GM12878 (cell line): ENCODE results near the gene KLHL22. TPM values are rescaled to one million over a fixed set of nuclear protein-coding genes. Genes with fewer than 3 reads are reported as not detected.

Experiments used
- ATAC-seq: fragments of 200-7000 bp; cut with Tn5 transposase; 3 replicates; pipeline ENCODE4 v1.9.1; 2020; ENCODE audit warnings: mild to moderate bottlenecking, moderate library complexity
- BruUV-seq: library from RNA; stranded (reverse); fragments of 400-500 nt; replicated peaks from 2 replicates; lab custom pipeline; 2021; lab: Mats Ljungman, UMichigan
- CTCF ChIA-PET: fragments of 300-600 bp; sonication (Branson Sonifier 250); formaldehyde crosslinking; extraction: SDS; loops from one replicate; lab custom pipeline; 2021; ENCODE audit warnings: inconsistent platforms; lab: Yijun Ruan, JAX
- POLR2A ChIA-PET: fragments of 350-600 bp; formaldehyde crosslinking; extraction: SDS; loops from one replicate; lab custom pipeline; 2021; ENCODE audit warnings: inconsistent platforms; lab: Charles Lee
- RAD21 ChIA-PET: fragments of 300-600 bp; sonication (Branson Sonifier 250); formaldehyde crosslinking; loops from one replicate; lab custom pipeline; 2023; ENCODE audit warnings: antibody characterized with exemption; ENCODE audit not compliant: unreplicated experiment; lab: Charles Lee
- SMC1A ChIA-PET: fragments of 300-600 bp; sonication (Branson Sonifier 250); formaldehyde crosslinking; loops from one replicate; lab custom pipeline; 2023; ENCODE audit not compliant: unreplicated experiment, uncharacterized antibody; lab: Charles Lee
- DNase-seq: peaks from one replicate; pipeline ENCODE4 v3.0.0-alpha.2; 2011; ENCODE audit warnings: low read depth, low spot score
- FAIRE-seq: peaks from 3 replicates; lab custom pipeline; 2011; peaks lifted over from hg19 to GRCh38; lab: Jason Lieb, UNC
- H2AFZ ChIP-seq: 2 replicates; pipeline ENCODE4 v1.6.0; 2011; ENCODE audit warnings: low read depth, low read length, control low read depth; ENCODE audit not compliant: control insufficient read depth
- H3K27ac ChIP-seq: 2 replicates; pipeline ENCODE4 v1.5.1; 2011; ENCODE audit warnings: control low read depth; ENCODE audit not compliant: control insufficient read depth, insufficient read depth
- H3K27me3 ChIP-seq, 2 experiments: replicated peaks in 1 of 2; 2 replicates each; pipeline versions ENCODE4 v1.6.0 to v1.6.1; 2011; ENCODE audit warnings: low read length in 1 of 2; ENCODE audit not compliant: control insufficient read depth in 2 of 2, insufficient read depth in 2 of 2
- H3K36me3 ChIP-seq, 2 experiments: 2 replicates each; pipeline ENCODE4 v1.5.1; 2011; ENCODE audit warnings: low read length in 1 of 2; ENCODE audit not compliant: control insufficient read depth in 2 of 2, insufficient read depth in 2 of 2
- H3K4me1 ChIP-seq: 2 replicates; pipeline ENCODE4 v1.6.1; 2011; ENCODE audit warnings: mild to moderate bottlenecking, low read length, moderate library complexity, mixed read lengths; ENCODE audit not compliant: control insufficient read depth, insufficient read depth
- H3K4me2 ChIP-seq: 2 replicates; pipeline ENCODE4 v1.6.0; 2011; ENCODE audit warnings: control low read depth; ENCODE audit not compliant: control insufficient read depth, insufficient read depth
- H3K4me3 ChIP-seq: fragments of 200-600 bp; sonication (generic); 2 replicates; pipeline ENCODE4 v1.5.1; 2016
- H3K79me2 ChIP-seq: 2 replicates; pipeline ENCODE4 v1.6.0; 2011; ENCODE audit warnings: low read length; ENCODE audit not compliant: control insufficient read depth, insufficient read depth
- H3K9ac ChIP-seq: 2 replicates; pipeline ENCODE4 v1.8.0; 2011; ENCODE audit warnings: low read length, control low read depth, mixed read lengths; ENCODE audit not compliant: control insufficient read depth, insufficient read depth
- H3K9me3 ChIP-seq: replicated peaks from 3 replicates; pipeline ENCODE4 v1.5.1; 2011; ENCODE audit warnings: mild to moderate bottlenecking, low read length; ENCODE audit not compliant: control insufficient read depth, insufficient read depth
- H4K20me1 ChIP-seq: 2 replicates; pipeline ENCODE4 v1.6.0; 2011; ENCODE audit not compliant: control insufficient read depth, insufficient read depth
- BACH1 ChIP-seq: fragments of 450-650 bp; IDR thresholded peaks from 2 replicates; pipeline ENCODE4 v1.6.1; 2017; ENCODE audit warnings: mild to moderate bottlenecking, borderline replicate concordance
- BMI1 ChIP-seq: fragments of 450-650 bp; IDR thresholded peaks from 2 replicates; pipeline ENCODE4 v1.6.1; 2016; ENCODE audit warnings: mild to moderate bottlenecking, moderate library complexity, borderline replicate concordance
- CEBPB ChIP-seq, 2 experiments: fragments of 150-350 bp in 1 of 2; IDR thresholded peaks; 2 replicates each; pipeline ENCODE4 v1.6.1; 2012 to 2014; ENCODE audit warnings: low read depth in 2 of 2, low read length in 2 of 2, borderline replicate concordance in 1 of 2, inconsistent platforms in 1 of 2
- CHD4 ChIP-seq: fragments of 200-600 bp; sonication (generic); IDR thresholded peaks from 2 replicates; pipeline ENCODE4 v1.6.1; 2016; ENCODE audit warnings: mild to moderate bottlenecking
- FOS ChIP-seq: IDR thresholded peaks from 3 replicates; pipeline ENCODE4 v1.6.1; 2011; ENCODE audit warnings: borderline replicate concordance; ENCODE audit not compliant: insufficient read length; ENCODE audit errors: extremely low read depth
- NBN ChIP-seq: fragments of 450-650 bp; IDR thresholded peaks from 2 replicates; pipeline ENCODE4 v1.6.1; 2016
- NFXL1 ChIP-seq: fragments of 450-650 bp; IDR thresholded peaks from 2 replicates; pipeline ENCODE4 v1.6.1; 2017; ENCODE audit warnings: antibody characterized with exemption, mild to moderate bottlenecking, borderline replicate concordance
- NFYB ChIP-seq: IDR thresholded peaks from 2 replicates; pipeline ENCODE4 v1.6.1; 2011; ENCODE audit warnings: low read depth, mild to moderate bottlenecking, low read length, improper control_type of control experiment, moderate library complexity; ENCODE audit not compliant: insufficient read depth
- WRNIP1 ChIP-seq: IDR thresholded peaks from 2 replicates; pipeline ENCODE4 v1.6.1; 2011; ENCODE audit warnings: low read depth, low read length, improper control_type of control experiment, borderline replicate concordance
- ZNF207 ChIP-seq: fragments of 450-650 bp; IDR thresholded peaks from 2 replicates; pipeline ENCODE4 v1.6.1; 2014; ENCODE audit warnings: antibody characterized with exemption, mild to moderate bottlenecking, borderline replicate concordance
- ZSCAN29 ChIP-seq: fragments of 450-650 bp; IDR thresholded peaks from 2 replicates; pipeline ENCODE4 v1.6.1; 2017; ENCODE audit warnings: mild to moderate bottlenecking, moderate library complexity
- ZZZ3 ChIP-seq: IDR thresholded peaks from 2 replicates; pipeline ENCODE4 v1.6.1; 2011; ENCODE audit warnings: low read depth; ENCODE audit not compliant: control insufficient read depth, insufficient read length
- WGBS: methylation state at CpG from one replicate; pipeline ENCODE4 v1.1.6; 2016; ENCODE audit warnings: low lambda C conversion rate; ENCODE audit not compliant: insufficient replicate concordance, insufficient coverage; ENCODE audit errors: missing lambda C conversion rate; 5-methylcytosine and 5-hydroxymethylcytosine counted together
- in situ Hi-C: fragments of 300-500 bp; cut with MboI; formaldehyde crosslinking; loops from 9 replicates; pipeline ENCODE4 v1.14.3; 2018; ENCODE audit warnings: mixed read lengths
- intact Hi-C: fragments of 100-400 bp; cut with micrococcal nuclease; formaldehyde crosslinking; loops from one replicate; pipeline ENCODE4 v1.14.2; 2022; ENCODE audit not compliant: unreplicated experiment
- polyA plus RNA-seq, 11 experiments: library from polyadenylated mRNA; depleted of rRNA in 4 of 11; unstranded in 6 of 11; stranded (reverse) in 5 of 11; fragments of >200 nt; fragmentation: Nextera tagmentation in 4 of 11; fragmentation: Illumina TruSeq in 1 of 11; extraction: Ambion mirVana in 4 of 11; extraction: Trizol in 1 of 11; gene quantifications; 1 replicate in 1 of 11; 2 replicates in 10 of 11; pipeline versions ENCODE4 v1.2.1 to v1.2.3, GENCODE V29; 2011 to 2016; ENCODE audit warnings: inconsistent platforms in 2 of 11, missing spikeins in 2 of 11, low read depth in 1 of 11
- total RNA-seq, 4 experiments: library from RNA; depleted of rRNA in 3 of 4; stranded (reverse); fragments of >200 nt in 3 of 4; fragmentation: Illumina TruSeq in 1 of 4; extraction: Trizol in 1 of 4; gene quantifications; 2 replicates each; pipeline versions ENCODE4 v1.2.1 to v1.2.3, GENCODE V29; 2013 to 2021
- TF ChIP-seq, protein P1 (sequence below): IDR thresholded peaks from 2 replicates; pipeline ENCODE4 v1.6.1; 2011; ENCODE audit warnings: low read depth, low read length, improper control_type of control experiment, borderline replicate concordance

KLHL22 gene
- total and polyA plus RNA-seq, 10 of the 15 experiments (the other 5 are each of a cell fraction or from before 2014, with no cell fraction given): 0.06 to 22.1 (median 14.2) TPM

DNA sequence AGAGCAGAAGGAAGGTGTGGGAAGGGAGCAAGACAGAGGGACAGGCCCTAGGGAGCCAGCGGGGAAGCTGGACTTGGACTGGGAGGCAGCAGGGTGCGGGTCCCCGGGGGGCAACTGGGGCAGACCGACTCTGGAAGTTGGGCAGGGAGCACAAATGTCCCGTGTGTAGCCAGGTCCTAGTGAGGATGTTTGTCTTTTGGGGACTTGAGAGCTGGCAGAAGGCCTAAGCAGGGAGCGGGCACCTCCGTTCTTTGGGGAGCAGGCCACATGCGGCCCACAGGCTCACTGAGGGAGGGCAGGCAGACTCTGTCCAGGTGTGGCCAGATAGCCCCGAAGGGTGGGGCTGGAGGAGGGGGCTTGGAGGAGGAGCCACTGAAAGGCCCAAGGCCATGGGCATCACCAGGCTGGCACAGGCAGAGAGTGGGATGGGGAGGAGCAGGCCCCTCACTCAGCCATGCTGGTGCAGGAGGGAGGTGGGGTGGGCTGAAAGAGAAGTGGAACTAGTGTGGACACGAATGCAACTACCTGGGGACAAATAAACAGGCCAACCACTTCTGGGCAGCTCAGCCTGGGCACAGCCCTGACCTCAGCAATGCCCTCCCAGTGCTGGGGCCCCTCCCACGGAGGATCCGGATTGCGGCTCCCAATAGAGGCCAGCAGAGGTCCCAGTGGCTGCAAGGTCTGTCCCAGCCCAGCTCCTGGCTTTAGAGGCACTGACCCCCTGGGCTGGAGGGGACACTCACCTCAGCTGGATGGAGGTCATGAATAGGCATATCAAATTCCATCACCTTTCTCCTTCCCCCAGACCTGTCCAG, 56.7 kb downstream of the KLHL22 start:
- RAD21 ChIA-PET: interaction anchor here (0.5 kb wide), 1 partner anchor 345 kb away, joined by 3 read pairs; no protein-coding TSS in a partner anchor
- Histone ChIP-seq H3K4me3 (no peak overlapping the region), H2AFZ (no peak overlapping the region), H3K4me1 (no peaks in the 10 kb centered on the region), H3K27me3 (peaks cover 8 to 14% of the 10 kb centered on the region in 2 experiments; a peak in 3 of 4 replicates), H4K20me1 (no peaks in the 10 kb centered on the region), H3K79me2 (no peaks in the 10 kb centered on the region), H3K36me3 (no peaks in the 10 kb centered on the region), H3K9me3 (no peaks in the 10 kb centered on the region), H3K9ac (no peak overlapping the region), H3K4me2 (no peak overlapping the region), H3K27ac (no peak overlapping the region)
- no peak for DNase-seq
- no peak for FAIRE-seq
- in situ Hi-C loops (no loop called here), intact Hi-C loops (no loop called here)
- WGBS: 74% methylated on average over 12 of the region's 13 CpGs
- SMC1A ChIA-PET: no interaction called here
- BruUV-seq: no TSS peak
- CTCF ChIA-PET: no interaction called here
- POLR2A ChIA-PET: no interaction called here
- TF ChIP-seq WRNIP1 (no peak), BACH1 (no peak), FOS (no peak), NFXL1 (no peak), NBN (no peak), BMI1 (no peak), CEBPB (IDR thresholded peaks at IDR 0.05; ENCODE audit: borderline replicate concordance in 1 of 2, low read depth in 2 of 2, low read length in 2 of 2) (no peak), CHD4 (no peak), ZSCAN29 (no peak), ZNF207 (no peak), ZZZ3 (no peak), NFYB (no peak)
- TF ChIP-seq, protein P1, sequence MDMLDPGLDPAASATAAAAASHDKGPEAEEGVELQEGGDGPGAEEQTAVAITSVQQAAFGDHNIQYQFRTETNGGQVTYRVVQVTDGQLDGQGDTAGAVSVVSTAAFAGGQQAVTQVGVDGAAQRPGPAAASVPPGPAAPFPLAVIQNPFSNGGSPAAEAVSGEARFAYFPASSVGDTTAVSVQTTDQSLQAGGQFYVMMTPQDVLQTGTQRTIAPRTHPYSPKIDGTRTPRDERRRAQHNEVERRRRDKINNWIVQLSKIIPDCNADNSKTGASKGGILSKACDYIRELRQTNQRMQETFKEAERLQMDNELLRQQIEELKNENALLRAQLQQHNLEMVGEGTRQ: no peak
- ATAC-seq: no peak
